HFFc6 (cell line): ENCODE results near the gene KCNQ1OT1. TPM values are rescaled to one million over a fixed set of nuclear protein-coding genes. Genes with fewer than 3 reads are reported as not detected.

Experiments used
- DNase-seq: peaks from one replicate; pipeline ENCODE4 v3.0.0-alpha.2; 2018
- H3K27ac Mint-ChIP-seq: 2 replicates; pipeline ENCODE4 v1.8.0; 2020; ENCODE audit warnings: mild to moderate bottlenecking, mixed read lengths
- H3K27me3 Mint-ChIP-seq: 2 replicates; pipeline ENCODE4 v1.8.0; 2021; ENCODE audit warnings: mild to moderate bottlenecking, moderate library complexity, mixed read lengths; ENCODE audit not compliant: insufficient read depth
- H3K36me3 Mint-ChIP-seq: 2 replicates; pipeline ENCODE4 v1.8.0; 2021; ENCODE audit warnings: low read depth, mixed read lengths
- H3K4me1 Mint-ChIP-seq: 2 replicates; pipeline ENCODE4 v1.8.0; 2020; ENCODE audit warnings: low read depth, mixed read lengths
- H3K4me3 Mint-ChIP-seq: 2 replicates; pipeline ENCODE4 v1.8.0; 2020; ENCODE audit warnings: mild to moderate bottlenecking, moderate library complexity, mixed read lengths
- H3K9me3 Mint-ChIP-seq: 2 replicates; pipeline ENCODE4 v1.8.0; 2020; ENCODE audit warnings: mild to moderate bottlenecking, mixed read lengths
- total RNA-seq, 6 experiments: library from RNA; stranded (reverse); fragmentation: NEBNext Ultra II Directional; extraction: Animal tissue kit (Norgen Biotek cat#: 25700); gene quantifications; 2 replicates in 1 of 6; 3 replicates in 5 of 6; pipeline ENCODE4 v1.2.3, GENCODE V29; 2021
- TF ChIP-seq, protein P1 (sequence below): fragments of 200-600 bp; sonication (generic); IDR thresholded peaks from 2 replicates; pipeline ENCODE4 v1.5.0; 2021; ENCODE audit warnings: antibody characterized with exemption, mild to moderate bottlenecking

The KCNQ1OT1 gene
- total RNA-seq, 6 experiments from 2014 or later, result 0.41 to 0.76 (median 0.43) TPM

DNA sequence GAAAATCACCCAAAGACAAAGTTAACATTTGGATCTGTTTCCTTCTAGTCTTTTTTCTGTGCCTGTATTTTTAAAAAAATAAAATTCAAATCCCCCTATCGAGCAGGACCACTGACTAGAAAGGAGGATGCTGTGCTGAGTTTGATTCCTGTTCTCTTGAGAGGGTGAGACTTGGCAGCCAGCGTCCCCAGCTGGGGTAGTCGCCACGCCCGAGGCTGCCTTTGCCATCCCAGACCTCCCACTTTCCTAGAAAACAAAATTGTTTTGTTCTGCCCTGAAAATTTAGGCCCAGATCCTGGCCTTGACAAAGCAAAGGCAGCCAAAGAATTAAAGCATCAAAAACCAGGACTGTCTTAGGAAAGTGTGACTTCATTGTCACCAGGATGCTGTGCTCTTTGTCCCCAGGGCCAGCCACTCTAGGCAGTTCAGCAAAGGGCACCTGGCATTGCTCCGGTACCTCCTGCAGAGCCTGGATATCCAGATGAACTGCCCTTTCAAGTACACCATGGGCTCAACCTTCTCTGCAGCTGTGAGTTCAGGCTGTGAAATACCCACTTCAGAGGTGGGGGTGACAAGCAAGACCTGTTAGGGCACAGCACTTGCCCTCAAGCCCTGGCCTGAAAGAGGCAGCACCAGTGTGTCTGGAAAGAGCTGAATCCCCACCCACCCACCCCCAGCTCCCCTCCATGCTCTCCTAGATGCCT lies 44.6 kb downstream of the KCNQ1OT1 start:
- TF ChIP-seq, protein P1, sequence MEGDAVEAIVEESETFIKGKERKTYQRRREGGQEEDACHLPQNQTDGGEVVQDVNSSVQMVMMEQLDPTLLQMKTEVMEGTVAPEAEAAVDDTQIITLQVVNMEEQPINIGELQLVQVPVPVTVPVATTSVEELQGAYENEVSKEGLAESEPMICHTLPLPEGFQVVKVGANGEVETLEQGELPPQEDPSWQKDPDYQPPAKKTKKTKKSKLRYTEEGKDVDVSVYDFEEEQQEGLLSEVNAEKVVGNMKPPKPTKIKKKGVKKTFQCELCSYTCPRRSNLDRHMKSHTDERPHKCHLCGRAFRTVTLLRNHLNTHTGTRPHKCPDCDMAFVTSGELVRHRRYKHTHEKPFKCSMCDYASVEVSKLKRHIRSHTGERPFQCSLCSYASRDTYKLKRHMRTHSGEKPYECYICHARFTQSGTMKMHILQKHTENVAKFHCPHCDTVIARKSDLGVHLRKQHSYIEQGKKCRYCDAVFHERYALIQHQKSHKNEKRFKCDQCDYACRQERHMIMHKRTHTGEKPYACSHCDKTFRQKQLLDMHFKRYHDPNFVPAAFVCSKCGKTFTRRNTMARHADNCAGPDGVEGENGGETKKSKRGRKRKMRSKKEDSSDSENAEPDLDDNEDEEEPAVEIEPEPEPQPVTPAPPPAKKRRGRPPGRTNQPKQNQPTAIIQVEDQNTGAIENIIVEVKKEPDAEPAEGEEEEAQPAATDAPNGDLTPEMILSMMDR, result no peak
- H3K9me3 Mint-ChIP-seq, result peaks cover 69% of the 10 kb centered on the region
- no peak overlapping the region for H3K4me3 Mint-ChIP-seq
- peaks cover 14% of the 10 kb centered on the region for H3K4me1 Mint-ChIP-seq
- DNase-seq, result no peak
- peaks cover 35% of the 10 kb centered on the region for H3K36me3 Mint-ChIP-seq
- peaks cover 17% of the 10 kb centered on the region for H3K27me3 Mint-ChIP-seq
- no peak overlapping the region for H3K27ac Mint-ChIP-seq

DNA sequence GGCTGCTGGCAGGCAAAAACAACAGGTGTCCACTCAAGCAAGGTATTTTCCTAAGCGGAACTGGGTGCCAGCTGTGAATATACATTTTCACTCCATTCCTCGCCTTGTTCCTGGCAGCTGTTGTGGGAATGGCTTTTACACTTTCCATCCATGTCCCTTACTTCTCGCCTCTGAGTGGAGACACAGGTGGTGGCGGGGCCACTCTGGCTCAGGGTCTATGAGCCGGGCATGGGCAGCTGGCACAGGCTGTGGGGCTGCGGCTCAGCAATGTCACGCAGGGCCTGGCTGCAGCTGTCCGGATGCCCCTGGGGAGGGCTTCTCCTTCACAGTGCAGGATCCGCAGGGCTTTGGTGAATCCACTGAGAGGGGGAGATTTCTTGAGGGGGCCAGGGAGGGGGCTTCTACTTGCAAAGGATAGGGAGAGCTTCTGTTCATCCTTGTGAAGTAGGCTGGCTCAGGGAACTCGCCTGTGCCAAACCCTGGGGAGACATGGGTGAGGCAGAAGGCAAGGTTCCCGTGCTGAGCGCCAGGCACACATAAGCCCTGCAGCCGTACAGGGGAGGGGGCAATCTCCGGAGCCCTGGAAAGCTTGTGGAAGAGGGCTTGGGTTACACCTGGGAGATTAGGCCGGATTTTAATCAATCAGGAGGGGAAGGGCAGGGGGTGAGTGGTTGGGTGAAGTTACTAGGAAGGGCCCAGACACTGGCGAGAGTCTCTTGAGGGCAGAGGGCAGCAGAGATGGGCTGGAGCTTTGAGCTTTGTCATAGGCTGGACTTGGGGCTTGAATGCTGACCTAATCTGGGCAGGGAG lies 45.7 kb downstream of the KCNQ1OT1 start:
- H3K27me3 Mint-ChIP-seq, result peaks cover 17% of the 10 kb centered on the region
- H3K4me1 Mint-ChIP-seq, result peaks cover 14% of the 10 kb centered on the region
- peaks cover 46% of the 10 kb centered on the region for H3K36me3 Mint-ChIP-seq
- TF ChIP-seq, protein P1, result no peak
- H3K27ac Mint-ChIP-seq, result no peak overlapping the region
- DNase-seq, result no peak
- peaks cover 72% of the 10 kb centered on the region for H3K9me3 Mint-ChIP-seq
- no peak overlapping the region for H3K4me3 Mint-ChIP-seq

DNA sequence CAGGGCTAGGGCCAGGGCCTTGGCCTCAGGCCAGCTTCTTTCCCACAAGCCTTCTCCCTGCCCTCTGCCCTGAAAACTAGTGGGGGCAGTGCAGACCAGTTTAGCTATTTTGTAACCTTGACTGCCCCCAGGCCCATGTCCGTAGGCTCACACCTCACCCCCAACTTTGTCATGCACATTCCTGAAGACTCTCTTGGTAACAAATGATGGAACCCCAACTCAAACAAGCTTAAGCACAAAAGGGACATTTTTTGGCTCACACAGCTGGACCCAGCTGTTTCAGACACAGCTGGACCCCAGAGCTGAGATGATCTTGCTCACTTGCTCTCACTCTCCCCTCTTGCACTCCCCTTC lies 46.6 kb downstream of the KCNQ1OT1 start:
- no peak overlapping the region for H3K4me3 Mint-ChIP-seq
- TF ChIP-seq, protein P1, result no peak
- no peak overlapping the region for H3K27ac Mint-ChIP-seq
- DNase-seq, result no peak
- peaks cover 14% of the 10 kb centered on the region for H3K4me1 Mint-ChIP-seq
- H3K36me3 Mint-ChIP-seq, result peaks cover 49% of the 10 kb centered on the region
- H3K9me3 Mint-ChIP-seq, result peaks cover 77% of the 10 kb centered on the region
- H3K27me3 Mint-ChIP-seq, result peaks cover 17% of the 10 kb centered on the region

DNA sequence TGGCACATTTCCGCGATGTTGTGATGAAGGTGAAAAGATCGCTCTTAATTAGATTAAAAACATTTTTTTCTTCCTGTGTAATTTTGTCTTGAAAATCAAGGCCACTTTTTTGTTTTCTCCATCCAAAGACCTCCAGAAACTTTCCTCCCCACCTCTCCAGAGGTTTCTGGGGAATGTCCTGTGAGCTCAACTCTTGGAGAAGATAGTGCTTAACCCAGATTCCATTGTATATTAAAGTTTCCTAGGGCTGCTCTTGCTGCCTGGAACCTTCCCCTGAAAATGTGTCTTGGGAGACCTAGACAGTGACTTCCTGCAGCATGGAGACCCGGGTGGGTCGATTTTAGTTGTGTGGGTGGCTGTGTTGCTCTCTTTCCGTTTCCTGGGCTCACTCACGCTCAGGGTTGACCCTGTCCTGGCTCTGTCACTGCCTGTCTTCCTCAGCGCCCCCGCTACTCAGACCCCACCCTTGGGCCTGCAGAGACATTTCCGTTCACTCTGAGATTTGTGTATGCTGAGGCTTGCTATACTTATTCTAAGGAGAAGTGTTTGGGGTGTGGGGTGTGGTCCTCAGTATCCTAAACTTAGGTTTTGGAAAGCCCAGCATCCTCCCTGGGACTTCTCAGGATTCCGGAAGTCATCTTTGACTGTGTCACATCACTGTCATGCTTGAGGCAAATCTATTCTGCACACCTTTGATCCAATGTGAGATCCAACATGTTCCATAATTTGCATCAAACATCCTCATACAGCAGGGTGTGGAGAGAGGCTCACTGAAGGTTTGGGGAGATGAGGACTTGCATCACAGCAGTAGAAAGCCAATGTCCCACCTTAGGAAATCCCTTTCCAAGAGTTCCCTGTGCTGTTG lies 47.2 kb downstream of the KCNQ1OT1 start:
- DNase-seq, result no peak
- Mint-ChIP-seq H3K4me1 (peaks cover 14% of the 10 kb centered on the region), H3K4me3 (no peak overlapping the region), H3K27ac (no peak overlapping the region), H3K27me3 (peaks cover 20% of the 10 kb centered on the region), H3K9me3 (peaks cover 84% of the 10 kb centered on the region), H3K36me3 (peaks cover 49% of the 10 kb centered on the region)
- TF ChIP-seq, protein P1, result no peak

DNA sequence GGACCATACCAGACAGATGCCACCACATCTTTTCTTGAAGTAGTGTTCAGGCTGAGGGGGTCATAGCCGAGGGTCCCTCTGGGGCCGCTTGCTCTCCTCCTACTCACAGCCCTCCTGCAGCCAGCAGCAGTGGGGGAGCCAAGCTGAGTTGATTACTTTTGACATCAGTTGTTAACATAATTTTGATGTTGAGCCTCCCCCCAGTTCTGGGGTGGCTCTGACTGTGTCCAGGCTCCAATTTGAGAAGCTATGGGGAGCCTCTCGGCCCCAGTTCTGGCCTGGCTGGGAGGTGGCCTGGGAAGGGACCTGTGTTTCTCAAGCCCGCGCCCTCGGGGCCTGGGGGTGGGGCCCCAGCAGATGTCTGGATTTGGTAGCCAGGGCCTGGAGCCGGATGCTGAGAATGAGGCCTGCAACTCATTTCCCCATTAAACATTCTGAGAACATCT lies 47.9 kb downstream of the KCNQ1OT1 start:
- TF ChIP-seq, protein P1, result no peak
- Mint-ChIP-seq H3K9me3 (peaks cover 87% of the 10 kb centered on the region), H3K4me3 (no peak overlapping the region), H3K36me3 (peaks cover 53% of the 10 kb centered on the region), H3K4me1 (peaks cover 11% of the 10 kb centered on the region), H3K27me3 (peaks cover 21% of the 10 kb centered on the region), H3K27ac (no peak overlapping the region)
- no peak for DNase-seq
